GM12875 (cell line): ENCODE measurements around the gene LRRC8C.

ENCODE experiments used
- H3K4me3 ChIP-seq: one replicate; pipeline ENCODE4 v1.5.1; 2011; ENCODE audit warnings: low read depth, low read length, control low read depth
- TF ChIP-seq, protein P1 (sequence below): IDR thresholded peaks from 2 replicates; pipeline ENCODE4 v1.5.1; 2011; ENCODE audit warnings: low read depth, mild to moderate bottlenecking, control low read depth, inconsistent platforms, low read length, moderate library complexity, borderline replicate concordance; ENCODE audit not compliant: insufficient read depth

The LRRC8C gene

DNA sequence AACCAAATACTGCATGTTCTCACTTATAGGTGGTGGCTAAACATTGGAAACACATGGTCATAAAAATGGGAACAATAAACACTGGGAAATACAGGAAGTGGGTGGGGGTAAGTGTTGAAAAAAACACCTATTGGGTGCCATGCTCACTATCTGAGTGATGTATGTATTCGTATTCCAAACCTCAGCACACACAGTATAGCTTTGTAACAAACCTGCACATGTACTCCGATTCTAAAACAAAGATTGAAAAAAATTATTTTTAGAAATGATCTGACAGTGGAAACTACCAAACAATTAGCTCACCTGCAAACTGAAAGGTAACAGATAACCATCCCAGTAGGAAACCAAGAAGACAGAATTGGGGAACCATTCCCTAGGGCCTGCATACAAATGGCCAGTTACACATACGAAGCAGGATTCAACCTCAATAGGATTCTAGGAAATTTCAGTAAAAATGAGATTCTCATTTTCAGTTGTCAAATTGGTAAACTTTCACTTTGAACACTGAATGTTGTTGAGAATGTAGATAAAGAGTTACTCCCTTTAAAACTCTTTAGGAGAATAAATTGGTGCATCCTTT, 99.8 kb downstream of the LRRC8C start:
- no peak overlapping the region for H3K4me3 ChIP-seq
- TF ChIP-seq, protein P1, sequence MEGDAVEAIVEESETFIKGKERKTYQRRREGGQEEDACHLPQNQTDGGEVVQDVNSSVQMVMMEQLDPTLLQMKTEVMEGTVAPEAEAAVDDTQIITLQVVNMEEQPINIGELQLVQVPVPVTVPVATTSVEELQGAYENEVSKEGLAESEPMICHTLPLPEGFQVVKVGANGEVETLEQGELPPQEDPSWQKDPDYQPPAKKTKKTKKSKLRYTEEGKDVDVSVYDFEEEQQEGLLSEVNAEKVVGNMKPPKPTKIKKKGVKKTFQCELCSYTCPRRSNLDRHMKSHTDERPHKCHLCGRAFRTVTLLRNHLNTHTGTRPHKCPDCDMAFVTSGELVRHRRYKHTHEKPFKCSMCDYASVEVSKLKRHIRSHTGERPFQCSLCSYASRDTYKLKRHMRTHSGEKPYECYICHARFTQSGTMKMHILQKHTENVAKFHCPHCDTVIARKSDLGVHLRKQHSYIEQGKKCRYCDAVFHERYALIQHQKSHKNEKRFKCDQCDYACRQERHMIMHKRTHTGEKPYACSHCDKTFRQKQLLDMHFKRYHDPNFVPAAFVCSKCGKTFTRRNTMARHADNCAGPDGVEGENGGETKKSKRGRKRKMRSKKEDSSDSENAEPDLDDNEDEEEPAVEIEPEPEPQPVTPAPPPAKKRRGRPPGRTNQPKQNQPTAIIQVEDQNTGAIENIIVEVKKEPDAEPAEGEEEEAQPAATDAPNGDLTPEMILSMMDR: no peak

DNA sequence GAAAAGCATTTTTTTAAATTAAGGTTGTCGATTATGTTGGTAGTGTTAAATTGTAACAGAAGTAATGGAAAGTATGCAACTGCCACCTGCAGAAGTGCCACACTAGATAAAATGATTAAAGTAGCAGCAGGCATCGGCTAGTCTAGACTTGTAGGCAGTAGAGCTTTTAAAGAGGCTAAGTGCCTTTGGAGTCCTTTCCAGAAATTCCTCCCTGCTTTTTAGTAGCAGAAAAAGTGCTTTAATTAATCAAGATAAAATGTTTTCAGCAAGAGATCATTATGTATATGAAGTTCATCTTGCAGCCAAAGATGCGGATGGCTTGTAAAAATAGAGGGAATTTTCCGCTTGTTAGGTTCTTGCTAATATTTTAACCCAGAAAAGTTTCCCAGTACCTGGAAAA, 100.8 kb downstream of the LRRC8C start:
- H3K4me3 ChIP-seq: no peak overlapping the region
- TF ChIP-seq, protein P1: no peak

DNA sequence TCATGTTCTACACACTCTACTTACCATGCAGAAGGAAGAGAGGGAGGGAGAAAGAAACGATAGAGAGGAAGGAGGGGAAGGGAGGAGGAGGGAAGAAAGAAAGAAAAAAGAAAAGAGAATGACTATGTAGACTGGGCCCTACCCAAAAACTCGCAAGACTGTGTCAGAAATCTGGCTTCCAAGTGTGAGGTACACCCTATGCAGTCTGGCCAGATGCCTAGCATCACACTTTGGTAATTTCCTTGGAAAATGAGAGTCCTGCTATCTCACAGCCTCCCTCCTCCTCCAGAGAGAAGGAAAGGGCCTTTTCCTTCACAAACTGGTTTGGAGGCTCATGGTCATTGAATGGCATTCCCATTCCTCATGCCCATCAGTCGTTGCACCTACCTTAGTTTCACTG, 101.5 kb downstream of the LRRC8C start:
- no peak overlapping the region for H3K4me3 ChIP-seq
- TF ChIP-seq, protein P1: no peak

DNA sequence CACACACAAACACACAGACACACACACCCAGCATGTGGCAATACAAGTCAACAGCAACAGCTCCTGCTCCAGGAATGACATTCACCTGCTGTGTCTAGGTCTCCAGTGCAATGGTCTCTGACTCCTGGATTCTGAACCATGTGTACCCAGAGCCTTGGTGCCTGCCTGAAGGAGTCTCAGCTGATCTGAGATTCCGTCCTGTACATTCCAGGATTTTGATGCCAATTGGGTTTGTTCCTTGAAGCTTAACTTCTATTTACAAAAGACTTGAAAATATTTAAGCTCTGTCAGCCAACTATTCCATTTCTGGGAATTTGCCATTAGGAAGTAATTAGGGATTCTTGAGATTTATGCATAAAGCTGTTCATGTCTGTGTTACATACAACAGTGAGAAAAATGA, 102.6 kb downstream of the LRRC8C start:
- H3K4me3 ChIP-seq: no peak overlapping the region
- TF ChIP-seq, protein P1: no peak

DNA sequence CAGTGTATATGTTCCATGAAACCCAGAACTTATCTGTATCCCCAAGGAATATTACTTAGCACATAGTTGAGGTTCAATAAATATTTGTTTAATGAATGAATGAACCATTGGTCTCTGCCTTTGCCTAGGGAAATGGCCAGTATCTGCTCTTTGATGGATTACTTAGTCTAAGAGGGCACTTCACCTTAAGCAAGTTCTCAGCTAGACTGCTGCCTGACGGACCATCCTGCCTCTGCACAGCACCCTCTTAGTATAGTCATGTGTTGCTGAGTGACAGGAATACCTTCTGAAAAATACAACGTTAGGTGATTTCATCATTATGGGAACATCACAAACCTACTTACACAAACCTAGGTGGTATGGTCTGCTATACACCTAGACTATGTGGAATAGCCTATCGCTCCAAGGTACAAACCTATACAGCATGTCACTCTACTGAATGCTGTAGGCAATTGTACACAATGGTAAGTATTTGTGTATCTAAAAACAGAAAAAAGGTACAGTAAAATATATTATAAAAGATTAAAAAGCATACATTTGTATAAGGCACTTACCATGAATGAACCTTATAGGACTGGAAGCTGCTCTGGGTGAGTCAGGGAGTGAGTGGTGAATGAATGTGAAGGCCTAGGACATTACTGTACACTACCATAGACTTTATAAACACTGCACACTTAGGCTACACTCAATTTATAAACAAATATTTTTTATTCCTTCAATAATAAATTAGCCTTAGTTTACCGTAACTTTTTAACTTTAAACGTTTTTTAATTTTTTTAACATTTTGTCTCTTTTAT, 104.2 kb downstream of the LRRC8C start:
- no peak overlapping the region for H3K4me3 ChIP-seq
- TF ChIP-seq, protein P1: no peak

DNA sequence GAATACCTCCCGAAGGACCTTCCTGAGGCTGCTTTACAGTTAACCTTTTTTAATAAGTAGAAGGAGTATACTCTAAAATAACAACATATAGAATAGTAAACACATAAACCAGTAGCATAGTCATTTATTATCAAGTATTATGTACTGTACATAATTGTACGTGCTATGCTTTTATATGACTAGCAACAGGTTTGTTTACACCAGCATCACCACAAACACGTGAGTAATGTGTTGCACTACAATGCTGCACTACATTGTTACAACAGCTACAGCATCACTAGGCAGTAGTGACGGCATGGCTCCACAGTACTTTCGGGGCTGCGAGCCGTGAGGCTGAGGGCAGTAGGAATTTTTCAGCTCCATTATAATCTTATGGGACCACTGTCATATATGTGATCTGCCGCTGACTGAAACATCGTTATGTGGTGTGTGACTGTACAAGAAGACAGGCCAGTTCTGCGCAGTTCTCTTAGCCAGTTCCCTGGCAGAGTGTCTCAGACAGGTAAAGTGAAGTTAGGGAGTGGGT, 105.1 kb downstream of the LRRC8C start:
- H3K4me3 ChIP-seq: no peak overlapping the region
- TF ChIP-seq, protein P1: no peak

DNA sequence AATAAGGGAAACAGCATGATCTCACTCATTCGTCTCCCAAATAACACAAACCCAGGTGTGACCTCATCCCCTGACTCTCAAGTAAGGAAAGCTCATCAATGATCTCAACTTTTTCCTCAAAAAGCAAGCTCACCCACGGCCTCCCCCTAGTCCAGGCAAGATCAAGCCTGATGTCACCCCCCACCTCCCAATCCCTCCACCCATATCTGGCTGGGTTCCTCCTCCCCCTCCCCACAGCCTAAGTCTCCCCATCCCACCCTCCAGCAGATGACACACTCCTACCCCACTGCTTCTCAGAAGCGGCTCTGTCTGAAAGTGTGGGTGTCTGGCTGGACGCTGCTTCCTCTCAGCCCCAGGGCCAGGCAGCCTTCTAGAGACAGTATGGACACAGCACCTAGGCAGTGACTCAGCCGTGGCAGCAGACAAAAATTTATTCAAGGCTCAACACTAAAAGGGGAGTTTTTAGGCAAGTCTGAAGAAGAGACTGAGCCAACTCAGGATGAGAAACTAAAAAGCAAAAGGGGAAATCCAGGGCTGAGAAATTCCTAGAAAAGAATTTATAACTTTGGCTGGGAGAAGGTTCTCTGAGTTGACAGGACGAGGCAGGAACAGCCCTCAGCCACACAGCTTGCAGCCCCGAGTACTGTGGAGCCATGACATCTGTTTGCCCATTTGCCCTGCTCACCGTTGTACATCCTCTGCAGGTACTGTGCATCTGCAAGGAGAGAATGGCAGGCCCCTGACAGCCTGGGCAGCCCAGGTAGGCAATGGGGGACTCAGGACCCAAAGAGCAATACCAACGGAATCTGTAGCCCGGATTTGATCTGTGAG, 106.3 kb downstream of the LRRC8C start:
- TF ChIP-seq, protein P1: no peak
- no peak overlapping the region for H3K4me3 ChIP-seq
